Measurements from ENCODE around the gene FAHD2A. TPM values are rescaled to one million over a fixed set of nuclear protein-coding genes. Genes with fewer than 3 reads are reported as not detected.

Gene FAHD2A, protein sequence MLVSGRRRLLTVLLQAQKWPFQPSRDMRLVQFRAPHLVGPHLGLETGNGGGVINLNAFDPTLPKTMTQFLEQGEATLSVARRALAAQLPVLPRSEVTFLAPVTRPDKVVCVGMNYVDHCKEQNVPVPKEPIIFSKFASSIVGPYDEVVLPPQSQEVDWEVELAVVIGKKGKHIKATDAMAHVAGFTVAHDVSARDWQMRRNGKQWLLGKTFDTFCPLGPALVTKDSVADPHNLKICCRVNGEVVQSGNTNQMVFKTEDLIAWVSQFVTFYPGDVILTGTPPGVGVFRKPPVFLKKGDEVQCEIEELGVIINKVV
- total RNA-seq (10 to 100 TPM; 11.7 to 40.7 (median 14.3) TPM), polyA plus RNA-seq (10 to 100 TPM; 26.2 to 31.1 (median 26.6) TPM)
- long read RNA-seq, donor 1, full-length matches to known transcripts, result 1 of 1 reads
- long read RNA-seq, donor 1, partial matches to known transcripts, result 0 of 1 reads
- long read RNA-seq, donor 1, other reads (novel, unspliced or antisense), result 0 of 1 reads
- long read RNA-seq, donor 2, full-length matches to known transcripts, result 3 of 3 reads
- long read RNA-seq, donor 2, partial matches to known transcripts, result 0 of 3 reads
- long read RNA-seq, donor 2, other reads (novel, unspliced or antisense), result 0 of 3 reads
- long read RNA-seq, donor 3, full-length matches to known transcripts, result 4 of 4 reads
- long read RNA-seq, donor 3, partial matches to known transcripts, result 0 of 4 reads
- long read RNA-seq, donor 3, other reads (novel, unspliced or antisense), result 0 of 4 reads
- long read RNA-seq, donor 4, result 0 reads
- long read RNA-seq, donor 5, full-length matches to known transcripts, result 4 of 4 reads
- long read RNA-seq, donor 5, partial matches to known transcripts, result 0 of 4 reads
- long read RNA-seq, donor 5, other reads (novel, unspliced or antisense), result 0 of 4 reads
- long read RNA-seq, donor 6, result 0 reads
- long read RNA-seq, donor 7, result 0 reads
- long read RNA-seq, donor 8, full-length matches to known transcripts, result 7 of 7 reads
- long read RNA-seq, donor 8, partial matches to known transcripts, result 0 of 7 reads
- long read RNA-seq, donor 8, other reads (novel, unspliced or antisense), result 0 of 7 reads
- long read RNA-seq, donor 9, result 0 reads
- long read RNA-seq, donor 10, full-length matches to known transcripts, result 4 of 4 reads
- long read RNA-seq, donor 10, partial matches to known transcripts, result 0 of 4 reads
- long read RNA-seq, donor 10, other reads (novel, unspliced or antisense), result 0 of 4 reads

DNA sequence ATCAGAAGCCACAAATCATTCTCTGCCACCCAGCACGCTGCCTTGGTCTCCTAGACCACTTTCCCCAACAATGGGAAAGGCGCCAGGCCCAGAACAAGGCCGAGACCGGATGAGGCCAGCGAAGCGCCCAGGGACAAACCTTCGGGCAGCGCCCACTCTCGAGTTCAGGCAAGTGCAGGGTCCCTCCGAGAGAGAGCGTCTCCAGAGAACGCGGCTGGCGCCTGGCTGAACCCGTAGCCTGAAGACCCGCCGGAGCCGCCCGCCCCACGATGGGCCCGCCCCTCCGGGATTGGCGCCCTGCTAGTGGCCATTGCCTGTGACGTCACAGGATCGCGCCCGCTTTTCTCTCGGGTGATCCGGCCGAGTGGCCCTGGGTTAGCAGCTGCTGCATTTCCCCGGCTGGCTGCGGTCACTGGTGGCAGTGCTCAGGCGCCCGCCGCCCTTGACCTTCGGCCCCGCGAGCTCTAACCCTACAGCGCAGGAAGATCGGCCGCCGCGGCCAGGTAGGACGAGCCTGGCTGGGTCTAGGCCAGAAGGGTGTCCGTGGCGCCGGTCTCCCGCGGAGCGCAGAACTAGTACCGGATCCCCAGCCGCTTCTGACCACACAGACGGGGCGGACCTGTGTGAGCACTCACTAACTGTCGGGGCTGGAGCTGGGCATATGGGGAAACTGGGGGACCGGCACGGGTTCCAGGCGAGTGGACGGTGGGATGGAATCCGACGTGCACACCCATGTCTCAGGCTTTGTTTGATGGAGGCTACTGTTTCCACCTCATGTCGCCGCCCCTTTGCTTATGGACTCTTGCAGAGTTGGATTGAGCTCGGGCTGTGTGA lies at the start of gene FAHD2A:
Gene FAHD2A, plus strand, starts transcription at position 339 of the 834 bp plus-strand sequence. CDS start 2,851 bp downstream, outside the sequence.
- H3K4me3 ChIP-seq, result peak within 1 kb of the TSS; percentile 82 to 94 (median 92)
- peak within 1 kb of the TSS; percentile 86 to 91 (median 89) for H3K27ac ChIP-seq
- TF ChIP-seq POLR2AphosphoS5 (IDR thresholded peaks at IDR 0.05) (peak; percentile 57 to 95 (median 94)), EP300 (IDR thresholded peaks at IDR 0.05) (no peak), POLR2A (IDR thresholded peaks at IDR 0.05) (peak in 1 of 4 donors; percentile 46)
- TF ChIP-seq, protein P1, sequence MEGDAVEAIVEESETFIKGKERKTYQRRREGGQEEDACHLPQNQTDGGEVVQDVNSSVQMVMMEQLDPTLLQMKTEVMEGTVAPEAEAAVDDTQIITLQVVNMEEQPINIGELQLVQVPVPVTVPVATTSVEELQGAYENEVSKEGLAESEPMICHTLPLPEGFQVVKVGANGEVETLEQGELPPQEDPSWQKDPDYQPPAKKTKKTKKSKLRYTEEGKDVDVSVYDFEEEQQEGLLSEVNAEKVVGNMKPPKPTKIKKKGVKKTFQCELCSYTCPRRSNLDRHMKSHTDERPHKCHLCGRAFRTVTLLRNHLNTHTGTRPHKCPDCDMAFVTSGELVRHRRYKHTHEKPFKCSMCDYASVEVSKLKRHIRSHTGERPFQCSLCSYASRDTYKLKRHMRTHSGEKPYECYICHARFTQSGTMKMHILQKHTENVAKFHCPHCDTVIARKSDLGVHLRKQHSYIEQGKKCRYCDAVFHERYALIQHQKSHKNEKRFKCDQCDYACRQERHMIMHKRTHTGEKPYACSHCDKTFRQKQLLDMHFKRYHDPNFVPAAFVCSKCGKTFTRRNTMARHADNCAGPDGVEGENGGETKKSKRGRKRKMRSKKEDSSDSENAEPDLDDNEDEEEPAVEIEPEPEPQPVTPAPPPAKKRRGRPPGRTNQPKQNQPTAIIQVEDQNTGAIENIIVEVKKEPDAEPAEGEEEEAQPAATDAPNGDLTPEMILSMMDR (IDR thresholded peaks at IDR 0.05), result peak in 1 of 7 experiments; percentile 13
- no peaks in the 10 kb centered on the region for H3K27me3 ChIP-seq
- intact Hi-C loops (cut with DNase I; ENCODE audit: low total_unique reads), result no loop called here
- H3K4me1 ChIP-seq, result peaks cover 18 to 34% (median 28%) of the 10 kb centered on the region in 4 donors
- H3K36me3 ChIP-seq, result peaks cover 0 to 10% (median 9%) of the 10 kb centered on the region in 4 donors
- DNase-seq, result peak; percentile 98 to 99
- no peaks in the 10 kb centered on the region for H3K9me3 ChIP-seq
- WGBS, 5 donors, result 0 to 1% (median 0%) methylated on average over 14 to 64 of the region's 64 CpGs

DNA sequence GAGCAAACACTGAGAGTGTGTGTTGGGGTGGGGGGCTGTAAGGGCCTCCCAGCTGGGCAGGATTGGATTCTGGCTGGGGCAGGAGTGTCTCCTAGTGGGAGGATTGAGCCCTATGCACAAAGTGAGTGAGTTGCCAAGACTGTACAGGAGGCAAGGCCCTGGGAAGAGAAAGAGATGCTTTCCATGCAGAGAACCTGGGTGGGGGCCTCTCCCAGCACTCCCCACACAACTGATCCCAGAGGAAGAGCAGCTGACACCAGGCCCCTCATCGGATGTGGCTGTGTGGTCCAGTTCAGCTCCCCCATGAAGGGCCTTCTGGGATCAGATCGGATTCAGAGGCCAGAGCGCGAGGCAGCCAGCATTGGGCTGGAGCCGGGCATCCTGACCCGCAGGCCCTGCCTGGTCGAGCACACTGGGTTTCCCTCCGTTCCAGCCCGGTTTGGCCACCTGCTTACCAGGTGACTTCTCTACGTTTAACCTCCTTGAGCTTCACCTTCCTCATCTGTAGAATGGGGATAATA lies 49.4 kb upstream of the FAHD2A start:
- 76 to 95% (median 88%) methylated on average over 9 to 10 of the region's 10 CpGs for WGBS, 5 donors

DNA sequence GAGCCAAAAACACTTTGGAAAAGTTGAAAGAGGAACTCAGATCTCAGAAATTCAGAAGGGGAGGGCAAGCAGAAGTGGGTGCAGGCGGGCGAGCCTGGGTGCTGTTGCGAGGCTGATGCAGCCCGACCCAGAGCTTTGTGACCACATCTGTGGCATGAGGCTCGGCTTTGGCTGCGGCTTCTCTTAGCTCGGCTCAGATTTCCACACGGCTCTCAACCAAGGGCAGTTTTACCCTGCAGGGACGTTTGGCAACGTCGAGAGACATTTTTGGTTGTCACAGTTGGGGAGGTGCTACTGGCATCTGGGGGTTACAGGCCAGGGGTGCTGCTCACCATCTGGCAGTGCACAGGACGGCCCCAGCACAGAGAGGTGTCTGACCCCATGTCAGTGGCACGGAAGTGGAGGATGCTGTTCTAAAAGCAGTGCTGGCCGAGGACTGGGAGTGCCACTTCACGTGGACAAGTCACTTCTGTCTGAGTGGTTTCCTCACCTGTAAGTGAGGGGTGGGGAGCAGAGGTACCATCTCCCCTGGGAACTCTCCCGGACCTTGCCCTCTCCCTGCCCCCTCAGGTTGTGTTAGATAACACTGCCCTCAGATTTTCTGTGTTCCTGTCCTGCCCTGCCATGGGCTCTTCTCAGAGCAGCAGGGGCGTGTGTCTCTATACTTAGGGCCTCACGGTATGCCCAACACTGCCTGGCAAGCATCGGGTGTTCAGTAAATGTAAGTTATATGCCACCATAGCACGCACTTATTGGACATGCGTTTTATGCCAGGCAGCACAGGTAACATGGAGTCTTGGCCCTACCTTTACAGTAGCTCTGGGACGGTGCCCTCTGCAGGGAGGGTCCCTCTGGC lies 48.7 kb upstream of the FAHD2A start:
- TF ChIP-seq POLR2AphosphoS5 (IDR thresholded peaks at IDR 0.05) (no peak), EP300 (IDR thresholded peaks at IDR 0.05) (no peak), POLR2A (IDR thresholded peaks at IDR 0.05) (no peak)
- TF ChIP-seq, protein P1 (IDR thresholded peaks at IDR 0.05), result no peak
- Histone ChIP-seq H3K4me3 (no peak overlapping the region), H3K27me3 (no peaks in the 10 kb centered on the region), H3K9me3 (no peaks in the 10 kb centered on the region), H3K36me3 (no peaks in the 10 kb centered on the region), H3K27ac (no peak overlapping the region), H3K4me1 (no peaks in the 10 kb centered on the region)
- peak in 1 of 2 donors; percentile 20 for DNase-seq
- WGBS, 5 donors, result 80 to 84% (median 82%) methylated on average over 21 to 22 of the region's 22 CpGs
- intact Hi-C loops (cut with DNase I; ENCODE audit: low total_unique reads), result no loop called here

More for the DNA sequence above, 49.4 kb upstream of the FAHD2A start:
- TF ChIP-seq POLR2AphosphoS5 (IDR thresholded peaks at IDR 0.05) (no peak), EP300 (IDR thresholded peaks at IDR 0.05) (no peak), POLR2A (IDR thresholded peaks at IDR 0.05) (no peak)
- TF ChIP-seq, protein P1 (IDR thresholded peaks at IDR 0.05), result no peak
- Histone ChIP-seq H3K4me1 (peaks cover 0 to 5% (median 2%) of the 10 kb centered on the region in 4 donors), H3K4me3 (no peak overlapping the region), H3K9me3 (no peaks in the 10 kb centered on the region), H3K27me3 (peaks cover 0 to 5% (median 0%) of the 10 kb centered on the region in 3 donors), H3K27ac (no peak overlapping the region), H3K36me3 (no peaks in the 10 kb centered on the region)
- peak in 1 of 2 donors; percentile 20 for DNase-seq
- intact Hi-C loops (cut with DNase I; ENCODE audit: low total_unique reads), result no loop called here
